Type B pancreatic cell (in vitro differentiated cells): Measurements from ENCODE around the gene UNC13B. TPM values are rescaled to one million over a fixed set of nuclear protein-coding genes. Genes with fewer than 3 reads are reported as not detected.
A peak's percentile ranks its signal among the peaks of the same experiment; 100 is the strongest.

ENCODE experiments used
- DNase-seq: peaks from one replicate; pipeline ENCODE4 v3.0.0; 2021; ENCODE audit warnings: mixed read lengths; ENCODE audit not compliant: unreplicated experiment; ENCODE audit errors: extremely low spot score
- H3K27ac Mint-ChIP-seq: 2 replicates; pipeline ENCODE4 v1.8.0; 2021; ENCODE audit warnings: mild to moderate bottlenecking, mixed read lengths
- H3K27me3 Mint-ChIP-seq: 2 replicates; pipeline ENCODE4 v1.8.0; 2021; ENCODE audit warnings: mixed read lengths
- H3K36me3 Mint-ChIP-seq: 2 replicates; pipeline ENCODE4 v1.8.0; 2021; ENCODE audit warnings: mixed read lengths
- H3K4me1 Mint-ChIP-seq: one replicate; pipeline ENCODE4 v1.8.0; 2021; ENCODE audit warnings: mixed read lengths; ENCODE audit not compliant: unreplicated experiment
- H3K4me3 Mint-ChIP-seq: 2 replicates; pipeline ENCODE4 v1.8.0; 2021; ENCODE audit warnings: mild to moderate bottlenecking, mixed read lengths
- H3K9me3 Mint-ChIP-seq: 2 replicates; pipeline ENCODE4 v1.8.0; 2021; ENCODE audit warnings: mixed read lengths
- CTCF ChIP-seq: fragments of 200-600 bp; sonication (generic); conservative IDR thresholded peaks from 2 replicates; pipeline ENCODE4 v1.5.0; 2021; ENCODE audit warnings: antibody characterized with exemption, mild to moderate bottlenecking
- long read RNA-seq: library from polyadenylated mRNA; unstranded; transcript quantifications from one replicate; pipeline ENCODE4 v2.0.0, GENCODE V29; 2020
- total RNA-seq: library from RNA; stranded (reverse); gene quantifications from 2 replicates; pipeline ENCODE4 v1.2.1, GENCODE V29; 2021; ENCODE audit warnings: low replicate concordance

UNC13B gene
- 48.9 and 62.1 TPM in 2 replicates for total RNA-seq
- long read RNA-seq, partial matches to known transcripts, result 44 of 45 reads
- long read RNA-seq, other reads (novel, unspliced or antisense), result 1 of 45 reads

GRCh38 chr9:35161713-35162604, at the start of gene UNC13B:
TSS of gene UNC13B (plus strand) at chr9:35162009. CDS start at chr9:35162284, 275 bp downstream.
- peak within 1 kb of the TSS; percentile 99 for H3K27ac Mint-ChIP-seq
- H3K36me3 Mint-ChIP-seq, result no peaks in the 10 kb centered on the region
- peak within 1 kb of the TSS; percentile 97 for H3K4me3 Mint-ChIP-seq
- H3K27me3 Mint-ChIP-seq, result no peaks in the 10 kb centered on the region
- peak; percentile 42 for TF ChIP-seq CTCF
- peak; percentile 95 for DNase-seq
- H3K4me1 Mint-ChIP-seq, result peaks cover 24% of the 10 kb centered on the region
- no peaks in the 10 kb centered on the region for H3K9me3 Mint-ChIP-seq

GRCh38 chr9:35112257-35113020, 49.4 kb upstream of the UNC13B start:
- Mint-ChIP-seq H3K27ac (peak overlapping the region; percentile 87), H3K27me3 (no peaks in the 10 kb centered on the region), H3K9me3 (peaks cover 4% of the 10 kb centered on the region), H3K4me1 (peaks cover 36% of the 10 kb centered on the region), H3K36me3 (peaks cover 3% of the 10 kb centered on the region), H3K4me3 (peak overlapping the region; percentile 89)
- no peak for DNase-seq
- no peak for TF ChIP-seq CTCF

GRCh38 chr9:35114113-35114839, 47.5 kb upstream of the UNC13B start:
- no peak for TF ChIP-seq CTCF
- H3K36me3 Mint-ChIP-seq, result peaks cover 3% of the 10 kb centered on the region
- H3K4me1 Mint-ChIP-seq, result peaks cover 31% of the 10 kb centered on the region
- H3K4me3 Mint-ChIP-seq, result peak overlapping the region; percentile 99
- peaks cover 4% of the 10 kb centered on the region for H3K9me3 Mint-ChIP-seq
- peak overlapping the region; percentile 97 for H3K27ac Mint-ChIP-seq
- peak; percentile 86 for DNase-seq
- H3K27me3 Mint-ChIP-seq, result no peaks in the 10 kb centered on the region

- Mint-ChIP-seq H3K27ac (peak overlapping the region; percentile 97), H3K4me1 (peaks cover 31% of the 10 kb centered on the region), H3K36me3 (peaks cover 3% of the 10 kb centered on the region), H3K27me3 (no peaks in the 10 kb centered on the region), H3K4me3 (peak overlapping the region; percentile 99), H3K9me3 (peaks cover 4% of the 10 kb centered on the region)
- no peak for DNase-seq
- no peak for TF ChIP-seq CTCF
Observed at GRCh38 chr9:35114840-35115628, 46.8 kb upstream of the UNC13B start.
